GM18858 (cell line): ENCODE data around the gene AOC1.
"Not testable (repeated sequence)": the region's sequence is repeated elsewhere in the genome, so short reads cannot be mapped to it uniquely, and the experiment has no call there.

Experiments used
- ATAC-seq: cut with Tn5 transposase; IDR thresholded peaks from one replicate; pipeline ENCODE4 v1.9.1; 2021; ENCODE audit not compliant: unreplicated experiment

The AOC1 gene, protein sequence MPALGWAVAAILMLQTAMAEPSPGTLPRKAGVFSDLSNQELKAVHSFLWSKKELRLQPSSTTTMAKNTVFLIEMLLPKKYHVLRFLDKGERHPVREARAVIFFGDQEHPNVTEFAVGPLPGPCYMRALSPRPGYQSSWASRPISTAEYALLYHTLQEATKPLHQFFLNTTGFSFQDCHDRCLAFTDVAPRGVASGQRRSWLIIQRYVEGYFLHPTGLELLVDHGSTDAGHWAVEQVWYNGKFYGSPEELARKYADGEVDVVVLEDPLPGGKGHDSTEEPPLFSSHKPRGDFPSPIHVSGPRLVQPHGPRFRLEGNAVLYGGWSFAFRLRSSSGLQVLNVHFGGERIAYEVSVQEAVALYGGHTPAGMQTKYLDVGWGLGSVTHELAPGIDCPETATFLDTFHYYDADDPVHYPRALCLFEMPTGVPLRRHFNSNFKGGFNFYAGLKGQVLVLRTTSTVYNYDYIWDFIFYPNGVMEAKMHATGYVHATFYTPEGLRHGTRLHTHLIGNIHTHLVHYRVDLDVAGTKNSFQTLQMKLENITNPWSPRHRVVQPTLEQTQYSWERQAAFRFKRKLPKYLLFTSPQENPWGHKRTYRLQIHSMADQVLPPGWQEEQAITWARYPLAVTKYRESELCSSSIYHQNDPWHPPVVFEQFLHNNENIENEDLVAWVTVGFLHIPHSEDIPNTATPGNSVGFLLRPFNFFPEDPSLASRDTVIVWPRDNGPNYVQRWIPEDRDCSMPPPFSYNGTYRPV

DNA sequence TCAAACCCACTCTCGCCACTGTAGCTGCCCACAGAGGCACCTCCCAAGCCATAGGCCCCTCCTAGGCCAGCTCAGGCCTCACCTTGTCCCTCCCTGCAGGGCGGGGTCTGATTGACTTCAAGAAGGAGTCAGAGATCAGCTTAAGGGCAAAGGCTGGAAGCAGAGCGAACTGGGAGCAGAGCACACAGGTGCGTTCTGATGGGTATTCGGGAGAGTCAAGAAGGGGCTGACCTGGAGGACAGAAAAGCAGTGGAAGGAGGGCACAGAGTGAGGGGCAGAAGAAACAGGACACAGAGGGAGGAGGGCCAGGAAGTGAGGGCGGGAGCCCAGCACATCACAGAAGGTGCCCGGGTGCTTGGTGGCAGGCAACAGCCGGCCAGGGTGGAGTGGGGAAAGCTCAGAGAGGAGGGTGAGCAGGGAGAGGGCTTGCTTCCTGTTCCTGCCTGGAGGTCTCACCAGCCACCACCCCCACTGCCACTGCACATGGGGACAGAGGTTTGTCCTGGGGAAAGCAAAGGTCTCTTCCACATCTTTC lies at the start of gene AOC1:
TSS of gene AOC1 (plus strand) at position 147 of the 535 bp plus-strand sequence. CDS start 3,954 bp downstream, outside the sequence.
- ATAC-seq = no peak

- no peak for ATAC-seq
Observed at GRCh38 chr7:150803161-150803860, 49.0 kb upstream of the AOC1 start.

DNA sequence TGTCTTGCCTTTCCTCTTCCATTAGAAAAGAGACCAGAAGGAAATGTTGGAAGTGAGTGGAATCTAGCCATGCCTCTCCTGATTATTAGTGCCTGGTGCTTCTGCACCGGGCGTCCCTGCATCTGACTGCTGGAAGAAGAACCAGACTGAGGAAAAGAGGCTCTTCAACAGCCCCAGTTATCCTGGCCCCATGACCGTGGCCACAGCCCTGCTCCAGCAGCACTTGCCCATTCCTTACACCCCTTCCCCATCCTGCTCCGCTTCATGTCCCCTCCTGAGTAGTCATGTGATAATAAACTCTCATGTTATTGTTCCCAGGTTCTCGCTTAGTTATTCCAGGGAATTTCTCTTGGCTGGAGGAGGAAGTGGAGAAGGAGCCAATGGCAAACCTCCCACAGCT lies 47.5 kb upstream of the AOC1 start:
- no peak for ATAC-seq

- no peak for ATAC-seq
Observed at GRCh38 chr7:150805864-150806263, 46.5 kb upstream of the AOC1 start.

- no peak for ATAC-seq
Observed at GRCh38 chr7:150806454-150806853, 45.9 kb upstream of the AOC1 start.

DNA sequence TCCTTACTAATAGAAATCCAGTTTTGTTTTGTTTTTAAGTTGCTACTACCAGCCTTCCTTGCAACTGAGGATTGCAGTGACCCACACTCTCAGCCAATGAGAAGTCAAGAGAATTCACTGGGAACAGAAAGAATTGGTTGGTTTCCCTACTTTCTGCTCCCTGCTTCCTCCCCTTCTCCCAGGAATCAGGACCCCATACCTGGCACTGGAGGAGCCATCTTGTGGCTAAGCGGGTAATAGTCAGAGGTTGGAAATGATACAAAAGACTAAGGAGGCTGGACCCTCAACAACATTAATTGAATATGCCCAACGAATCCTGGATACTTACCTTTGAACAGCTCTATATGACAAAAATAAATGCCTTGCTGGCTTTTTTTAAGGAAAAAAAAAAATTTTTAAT lies 45.5 kb upstream of the AOC1 start:
- ATAC-seq = no peak

GRCh38 chr7:150807616-150808438 lies 44.5 kb upstream of the AOC1 start:
- not testable (repeated sequence) for ATAC-seq

DNA sequence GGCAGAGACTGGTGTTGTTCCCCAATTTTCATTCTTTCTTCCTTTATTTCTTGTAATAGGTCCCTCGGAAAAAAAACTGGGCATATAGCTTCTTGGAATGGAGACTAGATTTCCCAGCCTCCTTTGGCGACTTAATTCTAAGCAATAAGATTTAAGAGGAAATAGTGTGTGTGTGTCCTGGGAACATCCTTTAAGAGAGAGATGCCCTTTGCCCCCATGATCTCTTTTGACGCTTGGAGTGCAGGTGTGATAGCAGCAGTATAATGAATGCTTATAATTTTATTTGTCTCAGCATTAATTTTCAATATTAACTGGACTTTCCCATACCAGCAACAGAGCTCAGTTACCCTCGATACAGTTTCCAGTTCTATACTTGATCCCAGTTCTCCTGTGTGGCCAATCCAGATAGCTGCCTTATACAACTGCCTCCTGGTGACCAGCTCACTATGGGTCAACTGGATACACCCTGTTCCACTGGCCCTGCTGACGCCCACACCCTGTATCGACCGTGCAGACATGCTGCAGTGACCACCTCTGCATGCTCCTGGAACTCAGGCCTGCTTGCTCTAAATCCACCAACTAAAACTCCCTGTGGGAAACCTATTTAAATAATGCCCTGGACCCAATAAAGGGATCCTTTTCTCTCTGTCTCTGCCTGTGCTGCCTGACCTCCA lies 37.9 kb upstream of the AOC1 start:
- no peak for ATAC-seq

GRCh38 chr7:150818971-150819370 lies 33.3 kb upstream of the AOC1 start:
- ATAC-seq = no peak

- ATAC-seq = no peak
Observed at GRCh38 chr7:150820148-150820547, 32.2 kb upstream of the AOC1 start.

DNA sequence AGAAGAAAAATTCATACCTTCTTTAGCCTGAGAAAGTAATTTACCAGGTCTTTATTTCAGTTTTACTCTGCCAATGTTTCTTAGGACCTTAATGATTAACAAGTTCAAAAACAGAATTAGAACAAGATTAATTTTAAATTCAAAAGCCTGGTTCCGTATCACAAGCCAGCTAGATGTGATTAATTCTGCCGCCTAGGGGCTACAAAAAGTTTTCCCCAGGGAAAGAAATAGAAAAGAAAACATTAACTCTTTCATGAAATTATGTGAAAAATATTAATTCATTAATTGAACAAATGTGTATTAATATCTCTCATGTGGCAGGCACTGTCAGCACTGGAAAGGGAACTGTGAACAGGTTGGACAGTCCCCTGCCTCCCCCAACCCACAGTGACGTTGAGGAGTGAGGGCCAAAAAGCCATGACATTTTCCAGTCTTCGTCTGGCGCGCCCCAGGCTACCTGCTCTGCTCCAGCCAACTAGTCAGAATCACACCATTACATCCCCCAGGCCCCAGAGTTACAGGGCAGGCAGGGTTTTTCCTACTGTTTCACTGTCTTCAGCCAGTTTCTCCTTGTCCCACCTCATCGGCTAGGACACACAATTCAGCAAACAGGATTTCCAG lies 31.6 kb upstream of the AOC1 start:
- no peak for ATAC-seq

GRCh38 chr7:150823043-150823442 lies 29.3 kb upstream of the AOC1 start:
- no peak for ATAC-seq

DNA sequence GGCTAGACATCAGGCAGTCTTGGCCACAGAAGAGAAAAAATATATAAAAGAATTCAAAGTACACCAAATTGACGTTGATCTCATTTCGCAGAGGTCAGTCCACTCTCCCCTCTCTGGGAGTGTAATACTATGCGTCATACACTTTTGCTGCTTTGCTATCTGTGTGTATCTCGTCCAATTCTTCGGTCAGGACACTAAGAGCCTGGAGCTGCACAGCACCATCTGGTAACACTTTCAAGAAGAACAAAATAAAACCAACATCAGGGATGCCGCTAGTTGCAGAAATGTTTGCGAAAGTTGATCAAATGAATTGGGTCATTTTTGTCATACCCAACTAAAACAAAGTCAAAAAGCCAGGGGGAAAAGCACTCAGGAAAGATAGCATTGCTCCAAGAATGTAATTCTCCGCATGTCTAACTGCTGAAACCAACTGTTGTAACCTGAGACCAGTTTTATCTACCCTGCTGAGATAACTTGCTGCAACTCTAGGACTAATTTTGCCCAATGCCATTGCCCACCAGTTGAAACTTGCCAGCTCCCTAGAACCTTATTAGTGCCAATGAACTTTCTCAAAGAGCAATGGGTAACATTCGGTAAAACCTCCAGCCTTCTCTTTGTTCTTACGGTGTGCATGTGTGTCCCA lies 28.7 kb upstream of the AOC1 start:
- no peak for ATAC-seq

DNA sequence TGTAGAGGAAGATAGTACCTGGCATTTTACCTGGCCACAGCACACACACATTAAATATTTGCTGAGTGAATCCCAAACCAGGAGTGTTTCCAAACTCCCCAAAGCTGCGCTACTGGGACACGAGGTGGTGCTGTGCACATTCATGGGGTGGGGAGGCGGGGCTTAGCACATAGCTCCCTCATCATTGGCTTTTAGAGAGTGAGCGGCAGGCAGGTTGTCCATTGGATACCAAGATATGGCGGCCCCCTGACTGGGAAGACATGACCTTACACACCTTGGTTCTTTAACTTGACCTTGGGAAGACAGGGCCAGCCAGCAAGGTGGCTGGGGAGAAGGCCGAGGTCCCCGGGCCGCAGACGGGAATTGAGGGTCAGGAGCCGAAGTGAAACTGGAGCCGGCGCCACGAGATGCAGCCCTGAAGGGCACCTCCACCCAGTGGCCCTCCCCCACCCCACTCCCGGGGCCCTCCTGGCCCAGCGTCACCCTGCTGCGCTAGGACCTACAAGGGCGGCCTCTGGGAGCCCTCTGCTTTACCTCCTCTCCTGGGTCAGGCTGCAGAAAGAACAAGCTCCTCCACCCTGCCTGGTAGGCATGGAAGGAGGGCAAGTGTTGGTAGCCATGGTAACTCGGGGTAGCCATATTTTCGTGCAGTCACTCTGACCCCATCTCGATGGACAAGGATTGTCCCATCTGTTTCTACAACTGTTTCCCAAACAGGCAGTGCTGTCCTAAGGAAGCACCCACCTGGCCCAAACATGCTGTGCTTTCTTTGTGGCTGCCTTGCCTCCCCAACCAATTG lies 27.7 kb upstream of the AOC1 start:
- no peak for ATAC-seq

DNA sequence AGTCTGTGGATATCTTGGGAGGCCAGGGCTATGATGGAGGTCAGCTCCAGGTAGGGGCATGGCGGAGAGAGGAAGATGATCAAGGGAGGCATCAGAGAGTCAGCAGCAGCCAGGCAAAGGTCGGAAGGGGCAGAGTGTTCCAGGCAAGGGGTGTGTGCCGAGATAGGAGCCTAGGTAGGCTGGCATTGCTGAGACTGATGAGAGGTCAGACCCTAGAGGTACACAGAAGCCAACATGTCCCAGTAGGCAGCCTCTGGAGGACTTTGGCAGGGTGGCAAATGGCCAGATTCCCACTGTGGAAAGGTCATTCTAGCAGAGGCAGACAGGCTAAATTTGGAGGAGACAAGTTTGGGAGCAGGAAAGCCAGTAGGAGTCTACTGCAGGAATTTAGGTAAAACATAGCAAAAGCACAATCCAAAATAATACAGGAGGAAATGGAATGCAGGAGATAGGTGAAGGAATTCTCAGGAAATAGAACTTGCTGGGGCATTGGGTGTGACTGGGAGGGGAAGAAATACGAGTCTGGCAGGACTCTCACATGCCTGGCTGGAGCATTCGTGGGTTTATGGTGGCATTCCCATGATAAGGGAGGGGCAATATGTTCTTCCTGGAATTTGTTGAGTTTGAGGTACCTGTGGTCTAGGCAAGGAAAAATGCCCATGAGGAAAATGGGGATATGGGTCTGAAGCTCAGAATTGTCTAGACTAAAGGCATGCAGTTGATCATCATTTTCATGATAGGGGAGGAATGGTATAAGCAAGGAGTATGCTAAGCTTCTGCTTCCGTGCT lies 26.1 kb upstream of the AOC1 start:
- ATAC-seq = no peak

- ATAC-seq = no peak
Observed at GRCh38 chr7:150828384-150828783, 23.9 kb upstream of the AOC1 start.

GRCh38 chr7:150829426-150829825 lies 22.9 kb upstream of the AOC1 start:
- ATAC-seq = no peak
